ENCODE data around the gene MEF2D. TPM values are rescaled to one million over a fixed set of nuclear protein-coding genes. Genes with fewer than 3 reads are reported as not detected.
A peak's percentile ranks its signal among the peaks of the same experiment; 100 is the strongest.

MEF2D gene
- total and polyA plus RNA-seq, 2 experiments from 2014 or later, result 35.1 to 64.6 TPM

GRCh38 chr1:156460525-156460924 is 40.0 kb downstream of the MEF2D start:
- TF ChIP-seq, protein P1, sequence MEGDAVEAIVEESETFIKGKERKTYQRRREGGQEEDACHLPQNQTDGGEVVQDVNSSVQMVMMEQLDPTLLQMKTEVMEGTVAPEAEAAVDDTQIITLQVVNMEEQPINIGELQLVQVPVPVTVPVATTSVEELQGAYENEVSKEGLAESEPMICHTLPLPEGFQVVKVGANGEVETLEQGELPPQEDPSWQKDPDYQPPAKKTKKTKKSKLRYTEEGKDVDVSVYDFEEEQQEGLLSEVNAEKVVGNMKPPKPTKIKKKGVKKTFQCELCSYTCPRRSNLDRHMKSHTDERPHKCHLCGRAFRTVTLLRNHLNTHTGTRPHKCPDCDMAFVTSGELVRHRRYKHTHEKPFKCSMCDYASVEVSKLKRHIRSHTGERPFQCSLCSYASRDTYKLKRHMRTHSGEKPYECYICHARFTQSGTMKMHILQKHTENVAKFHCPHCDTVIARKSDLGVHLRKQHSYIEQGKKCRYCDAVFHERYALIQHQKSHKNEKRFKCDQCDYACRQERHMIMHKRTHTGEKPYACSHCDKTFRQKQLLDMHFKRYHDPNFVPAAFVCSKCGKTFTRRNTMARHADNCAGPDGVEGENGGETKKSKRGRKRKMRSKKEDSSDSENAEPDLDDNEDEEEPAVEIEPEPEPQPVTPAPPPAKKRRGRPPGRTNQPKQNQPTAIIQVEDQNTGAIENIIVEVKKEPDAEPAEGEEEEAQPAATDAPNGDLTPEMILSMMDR (IDR thresholded peaks at IDR 0.05; ENCODE audit: low read depth, low read length), result no peak
- H3K9me3 ChIP-seq (ENCODE audit: low read depth), result no peaks in the 10 kb centered on the region
- no peaks in the 10 kb centered on the region for H3K36me3 ChIP-seq
- peak overlapping the region; percentile 30 for H3K27ac ChIP-seq
- H3K4me1 ChIP-seq (ENCODE audit: low read depth), result no peaks in the 10 kb centered on the region
- H3K27me3 ChIP-seq, result no peaks in the 10 kb centered on the region
- H3K4me3 ChIP-seq, result no peak overlapping the region
- DNase-seq (ENCODE audit: low read depth in 1 of 2, low spot score in 1 of 2), result no peak

- no peak for DNase-seq (ENCODE audit: low read depth in 1 of 2, low spot score in 1 of 2)
- Histone ChIP-seq H3K4me1 (ENCODE audit: low read depth) (no peaks in the 10 kb centered on the region), H3K27ac (no peak overlapping the region), H3K4me3 (no peak overlapping the region), H3K9me3 (ENCODE audit: low read depth) (no peaks in the 10 kb centered on the region), H3K27me3 (no peaks in the 10 kb centered on the region), H3K36me3 (no peaks in the 10 kb centered on the region)
- TF ChIP-seq, protein P1 (IDR thresholded peaks at IDR 0.05; ENCODE audit: low read depth, low read length), result no peak
These were observed 42.4 kb downstream of the MEF2D start for GRCh38 chr1:156458181-156458503.

- H3K9me3 ChIP-seq (ENCODE audit: low read depth), result no peaks in the 10 kb centered on the region
- peak overlapping the region; percentile 99 for H3K27ac ChIP-seq
- no peaks in the 10 kb centered on the region for H3K36me3 ChIP-seq
- H3K4me1 ChIP-seq (ENCODE audit: low read depth), result no peaks in the 10 kb centered on the region
- TF ChIP-seq, protein P1 (IDR thresholded peaks at IDR 0.05; ENCODE audit: low read depth, low read length), result no peak
- peak; percentile 98 to 99 for DNase-seq (ENCODE audit: low read depth in 1 of 2, low spot score in 1 of 2)
- no peaks in the 10 kb centered on the region for H3K27me3 ChIP-seq
- peak overlapping the region; percentile 43 for H3K4me3 ChIP-seq
These were observed 43.7 kb downstream of the MEF2D start for GRCh38 chr1:156456625-156457465.

DNA sequence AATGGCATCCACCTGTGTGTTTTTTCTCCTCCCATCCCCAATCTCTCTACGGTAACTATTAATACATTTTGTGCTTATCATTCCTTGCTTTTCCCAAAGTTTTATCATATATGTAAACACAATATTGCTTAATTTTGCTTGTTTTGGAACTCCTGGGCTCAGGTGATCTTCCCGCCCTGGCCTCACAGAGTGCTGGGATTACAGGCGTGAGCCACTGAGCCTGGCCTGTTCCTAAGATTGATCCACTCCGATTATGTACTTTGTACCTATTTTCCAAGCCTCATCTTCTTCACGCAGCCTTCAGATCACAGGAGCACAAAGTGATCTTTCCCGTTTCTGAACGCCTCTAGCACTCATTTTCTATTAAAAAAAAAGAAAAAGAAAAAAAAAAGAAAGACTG is 45.2 kb downstream of the MEF2D start:
- TF ChIP-seq, protein P1 (IDR thresholded peaks at IDR 0.05; ENCODE audit: low read depth, low read length), result no peak
- DNase-seq (ENCODE audit: low read depth in 1 of 2, low spot score in 1 of 2), result no peak
- Histone ChIP-seq H3K4me3 (no peak overlapping the region), H3K27ac (no peak overlapping the region), H3K4me1 (ENCODE audit: low read depth) (no peaks in the 10 kb centered on the region), H3K36me3 (no peaks in the 10 kb centered on the region), H3K27me3 (no peaks in the 10 kb centered on the region), H3K9me3 (ENCODE audit: low read depth) (no peaks in the 10 kb centered on the region)

- TF ChIP-seq, protein P1 (IDR thresholded peaks at IDR 0.05; ENCODE audit: low read depth, low read length), result no peak
- Histone ChIP-seq H3K27ac (no peak overlapping the region), H3K27me3 (no peaks in the 10 kb centered on the region), H3K36me3 (no peaks in the 10 kb centered on the region), H3K4me1 (ENCODE audit: low read depth) (no peaks in the 10 kb centered on the region), H3K4me3 (no peak overlapping the region), H3K9me3 (ENCODE audit: low read depth) (no peaks in the 10 kb centered on the region)
- no peak for DNase-seq (ENCODE audit: low read depth in 1 of 2, low spot score in 1 of 2)
These were observed 47.7 kb downstream of the MEF2D start for GRCh38 chr1:156452907-156453306.

Data from cardiac muscle cell (in vitro differentiated cells and primary cell).